SK-N-MC (cell line): Measurements from ENCODE around the gene CGNL1.

Experiments
- DNase-seq: peaks from one replicate; pipeline ENCODE4 v3.0.0-alpha.2; 2011; ENCODE audit warnings: low read depth, low spot score
- H3K27ac ChIP-seq: fragments of 200-600 bp; sonication (generic); 2 replicates; pipeline ENCODE4 v1.5.1; 2016; ENCODE audit warnings: mixed run types
- H3K36me3 ChIP-seq: fragments of 200-600 bp; sonication (generic); 2 replicates; pipeline ENCODE4 v1.6.1; 2017; ENCODE audit warnings: antibody characterized with exemption, low read length, mixed read lengths; ENCODE audit not compliant: insufficient read depth
- H3K4me3 ChIP-seq: fragments of 200-600 bp; sonication (generic); 2 replicates; pipeline ENCODE4 v1.5.1; 2016
- H3K9ac ChIP-seq: fragments of 200-600 bp; sonication (generic); 2 replicates; pipeline ENCODE4 v1.8.0; 2017; ENCODE audit warnings: mixed run types, mixed read lengths; ENCODE audit not compliant: insufficient read length
- H3K9me3 ChIP-seq: fragments of 200-600 bp; sonication (generic); 2 replicates; pipeline ENCODE4 v1.6.1; 2017; ENCODE audit warnings: low read depth, mild to moderate bottlenecking, antibody characterized with exemption, low read length, moderate library complexity, mixed read lengths
- EZH2 ChIP-seq: fragments of 200-600 bp; sonication (generic); IDR thresholded peaks from one replicate; pipeline ENCODE4 v1.6.1; 2017; ENCODE audit warnings: antibody characterized with exemption
- FOXP2 ChIP-seq: optimal IDR thresholded peaks from 2 replicates; pipeline ENCODE3; 2011; ENCODE audit warnings: mild to moderate bottlenecking, moderate library complexity; ENCODE audit not compliant: insufficient read depth; ENCODE audit errors: extremely low read length, control extremely low read depth
- POLR2AphosphoS5 ChIP-seq: IDR thresholded peaks from 2 replicates; pipeline ENCODE4 v1.6.1; 2012; ENCODE audit warnings: mild to moderate bottlenecking, low read depth, low read length, borderline replicate concordance

CGNL1 gene

DNA sequence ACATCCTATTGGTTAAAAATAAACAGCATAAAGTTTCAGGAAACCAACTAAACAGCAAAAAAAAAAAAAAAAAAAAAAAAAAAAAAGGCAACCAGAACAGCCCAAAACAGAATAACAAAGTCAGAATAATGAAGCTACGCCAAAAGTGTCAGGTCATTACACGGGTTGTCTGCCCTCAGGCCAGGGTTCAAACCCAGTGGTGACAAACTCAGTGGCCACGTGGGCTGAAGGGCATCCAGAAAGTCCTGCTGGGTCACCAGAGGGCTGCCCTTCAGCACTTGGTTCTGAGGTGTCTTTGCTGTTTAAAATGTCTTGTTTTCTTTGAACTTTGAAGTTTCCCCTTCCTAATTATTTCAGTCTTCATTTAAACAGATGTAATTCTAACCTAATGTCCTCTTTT is 61.3 kb downstream of the CGNL1 start:
- Histone ChIP-seq H3K4me3 (no peak overlapping the region), H3K36me3 (no peaks in the 10 kb centered on the region), H3K9ac (no peak overlapping the region), H3K27ac (no peak overlapping the region), H3K9me3 (no peaks in the 10 kb centered on the region)
- TF ChIP-seq POLR2AphosphoS5 = no peak
- no peak for TF ChIP-seq EZH2
- TF ChIP-seq FOXP2 = no peak
- DNase-seq = no peak

DNA sequence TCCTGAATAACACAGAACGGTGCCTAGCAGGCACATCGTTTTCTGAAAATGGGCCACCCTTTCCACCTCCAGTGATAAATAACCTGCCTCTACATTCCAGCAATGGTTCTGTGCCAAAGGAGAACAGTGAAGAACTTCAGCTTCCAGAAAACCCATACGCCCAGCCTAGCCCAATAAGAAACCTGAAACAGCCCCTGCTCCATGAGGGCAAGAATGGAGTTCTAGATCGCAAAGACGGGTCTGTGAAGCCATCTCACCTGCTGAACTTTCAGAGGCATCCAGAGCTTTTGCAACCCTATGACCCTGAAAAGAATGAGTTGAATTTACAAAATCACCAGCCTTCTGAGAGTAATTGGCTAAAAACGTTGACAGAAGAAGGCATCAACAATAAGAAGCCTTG is 61.9 kb downstream of the CGNL1 start:
- TF ChIP-seq POLR2AphosphoS5 (no peak), EZH2 (no peak), FOXP2 (no peak)
- no peak for DNase-seq
- no peak overlapping the region for H3K9ac ChIP-seq

DNA sequence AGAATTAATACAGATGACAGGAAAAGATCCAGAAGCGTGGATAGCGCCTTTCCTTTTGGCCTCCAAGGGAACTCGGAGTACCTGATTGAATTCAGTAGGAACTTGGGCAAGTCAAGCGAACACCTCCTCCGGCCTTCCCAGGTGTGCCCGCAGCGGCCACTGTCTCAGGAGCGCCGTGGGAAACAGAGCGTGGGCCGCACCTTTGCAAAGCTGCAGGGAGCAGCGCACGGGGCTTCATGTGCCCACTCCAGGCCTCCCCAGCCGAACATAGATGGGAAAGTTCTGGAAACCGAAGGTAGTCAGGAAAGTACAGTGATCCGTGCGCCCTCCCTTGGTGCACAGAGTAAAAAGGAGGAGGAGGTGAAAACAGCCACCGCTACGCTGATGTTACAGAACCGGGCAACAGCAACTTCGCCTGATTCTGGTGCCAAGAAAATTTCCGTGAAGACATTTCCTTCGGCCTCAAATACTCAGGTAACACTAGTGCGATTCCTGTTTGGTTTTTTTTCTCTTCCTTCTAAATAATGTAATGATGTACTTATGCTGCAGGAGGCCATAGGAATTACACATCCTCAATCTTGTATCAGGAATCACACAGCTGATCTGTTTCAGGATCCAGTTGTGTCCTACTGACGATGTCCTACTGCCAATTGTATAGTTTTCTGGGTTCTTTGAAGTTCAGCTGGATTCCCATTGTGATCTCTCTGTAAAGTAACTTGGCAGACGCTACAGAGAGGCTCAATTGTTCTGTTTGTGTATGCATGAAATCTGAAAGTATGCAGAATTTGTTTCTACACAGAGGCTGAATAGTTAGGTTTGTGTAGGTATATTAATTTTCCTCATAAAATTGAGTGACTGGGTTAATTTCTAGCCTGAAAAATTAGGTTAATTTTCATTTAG is 63.1 kb downstream of the CGNL1 start:
- no peak overlapping the region for H3K27ac ChIP-seq
- no peaks in the 10 kb centered on the region for H3K36me3 ChIP-seq
- no peak for TF ChIP-seq POLR2AphosphoS5
- no peak for TF ChIP-seq EZH2
- TF ChIP-seq FOXP2 = no peak
- H3K9ac ChIP-seq = no peak overlapping the region
- no peak overlapping the region for H3K4me3 ChIP-seq
- no peaks in the 10 kb centered on the region for H3K9me3 ChIP-seq
- no peak for DNase-seq

More for the DNA sequence above, 61.9 kb downstream of the CGNL1 start:
- H3K4me3 ChIP-seq = no peak overlapping the region
- H3K9me3 ChIP-seq = no peaks in the 10 kb centered on the region
- no peaks in the 10 kb centered on the region for H3K36me3 ChIP-seq
- no peak overlapping the region for H3K27ac ChIP-seq

DNA sequence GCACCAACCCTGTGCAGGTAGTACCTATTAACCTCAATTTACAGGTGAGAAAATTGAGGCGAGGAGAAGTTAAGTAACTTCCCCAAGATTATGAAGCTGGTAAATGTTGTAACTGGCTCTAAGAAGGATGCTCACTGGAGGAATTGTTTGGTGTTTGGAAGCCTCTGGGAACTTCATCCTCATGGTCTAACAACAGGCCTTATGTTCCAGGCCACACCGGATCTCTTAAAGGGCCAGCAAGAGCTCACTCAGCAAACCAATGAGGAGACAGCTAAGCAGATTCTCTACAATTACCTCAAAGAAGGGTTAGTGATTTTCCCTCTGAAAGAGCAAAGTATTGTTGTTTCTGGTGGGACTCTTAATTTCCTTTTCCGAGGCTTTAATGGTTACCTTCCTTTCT is 63.9 kb downstream of the CGNL1 start:
- H3K4me3 ChIP-seq = no peak overlapping the region
- no peak overlapping the region for H3K9ac ChIP-seq
- H3K36me3 ChIP-seq = no peaks in the 10 kb centered on the region
- no peaks in the 10 kb centered on the region for H3K9me3 ChIP-seq
- TF ChIP-seq EZH2 (no peak), POLR2AphosphoS5 (no peak), FOXP2 (no peak)
- H3K27ac ChIP-seq = no peak overlapping the region
- no peak for DNase-seq

DNA sequence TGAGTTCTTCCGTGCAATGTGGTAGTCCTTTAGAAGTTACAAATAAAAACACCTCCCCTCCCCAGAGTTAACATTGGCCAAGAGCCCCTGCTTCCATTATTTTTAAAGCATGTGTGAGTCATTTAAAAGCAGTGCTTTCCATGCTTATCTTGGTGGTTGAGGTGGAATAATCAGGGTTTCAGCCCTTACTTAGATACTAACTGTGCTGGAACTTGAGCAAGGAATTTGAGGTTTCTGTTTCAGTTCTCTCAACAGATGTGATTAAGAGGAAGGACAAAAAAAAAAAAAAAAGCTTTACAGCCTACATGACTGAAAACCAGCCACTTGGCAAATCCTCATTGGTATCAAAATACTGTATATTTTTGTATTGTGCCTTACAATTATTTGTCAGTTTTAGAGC is 64.5 kb downstream of the CGNL1 start:
- DNase-seq = no peak
- no peak overlapping the region for H3K27ac ChIP-seq
- TF ChIP-seq FOXP2 (no peak), EZH2 (no peak), POLR2AphosphoS5 (no peak)
- no peak overlapping the region for H3K9ac ChIP-seq
- H3K36me3 ChIP-seq = no peaks in the 10 kb centered on the region
- no peak overlapping the region for H3K4me3 ChIP-seq
- H3K9me3 ChIP-seq = no peaks in the 10 kb centered on the region

DNA sequence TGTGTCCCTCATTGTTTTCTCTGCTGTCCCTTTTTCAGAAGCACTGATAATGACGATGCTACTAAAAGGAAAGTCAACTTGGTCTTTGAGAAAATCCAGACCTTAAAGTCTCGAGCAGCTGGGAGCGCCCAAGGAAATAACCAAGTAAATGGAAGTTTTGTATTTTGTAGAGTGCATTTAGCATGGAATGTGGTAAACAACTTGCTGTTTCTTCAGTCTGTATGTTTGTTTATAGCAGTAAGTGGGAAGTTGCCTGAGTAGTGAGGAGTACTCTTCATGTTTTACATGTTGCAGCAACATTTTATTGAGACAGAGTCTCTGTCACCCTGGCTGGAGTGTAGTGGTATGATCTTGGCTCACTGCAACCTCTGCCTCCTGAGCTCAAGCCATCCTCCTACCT is 66.0 kb downstream of the CGNL1 start:
- TF ChIP-seq EZH2 = no peak
- no peak for TF ChIP-seq FOXP2
- TF ChIP-seq POLR2AphosphoS5 = no peak
- Histone ChIP-seq H3K27ac (no peak overlapping the region), H3K9ac (no peak overlapping the region), H3K36me3 (no peaks in the 10 kb centered on the region), H3K4me3 (no peak overlapping the region), H3K9me3 (no peaks in the 10 kb centered on the region)
- DNase-seq = no peak

DNA sequence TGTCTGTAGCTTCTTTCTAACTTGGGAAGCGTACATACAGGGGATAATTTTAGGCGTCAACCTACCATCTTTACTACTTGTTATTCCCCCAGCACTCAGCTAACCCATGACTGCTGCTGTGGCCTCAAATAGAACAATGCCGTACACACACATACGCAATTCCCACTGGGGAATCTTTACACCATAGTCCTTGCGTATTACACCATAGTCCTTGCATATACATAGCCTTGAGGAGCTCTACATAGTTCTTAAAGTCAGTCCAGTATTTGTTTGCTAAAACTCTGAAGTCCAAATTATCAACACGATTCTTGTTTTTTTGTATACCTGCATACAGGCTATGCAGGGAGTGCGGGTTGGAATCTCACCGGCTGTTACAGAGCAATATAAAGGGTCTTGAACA is 67.2 kb downstream of the CGNL1 start:
- Histone ChIP-seq H3K4me3 (no peak overlapping the region), H3K36me3 (no peaks in the 10 kb centered on the region), H3K9me3 (no peaks in the 10 kb centered on the region), H3K9ac (no peak overlapping the region), H3K27ac (no peak overlapping the region)
- no peak for DNase-seq
- TF ChIP-seq FOXP2 = no peak
- no peak for TF ChIP-seq EZH2
- TF ChIP-seq POLR2AphosphoS5 = no peak

DNA sequence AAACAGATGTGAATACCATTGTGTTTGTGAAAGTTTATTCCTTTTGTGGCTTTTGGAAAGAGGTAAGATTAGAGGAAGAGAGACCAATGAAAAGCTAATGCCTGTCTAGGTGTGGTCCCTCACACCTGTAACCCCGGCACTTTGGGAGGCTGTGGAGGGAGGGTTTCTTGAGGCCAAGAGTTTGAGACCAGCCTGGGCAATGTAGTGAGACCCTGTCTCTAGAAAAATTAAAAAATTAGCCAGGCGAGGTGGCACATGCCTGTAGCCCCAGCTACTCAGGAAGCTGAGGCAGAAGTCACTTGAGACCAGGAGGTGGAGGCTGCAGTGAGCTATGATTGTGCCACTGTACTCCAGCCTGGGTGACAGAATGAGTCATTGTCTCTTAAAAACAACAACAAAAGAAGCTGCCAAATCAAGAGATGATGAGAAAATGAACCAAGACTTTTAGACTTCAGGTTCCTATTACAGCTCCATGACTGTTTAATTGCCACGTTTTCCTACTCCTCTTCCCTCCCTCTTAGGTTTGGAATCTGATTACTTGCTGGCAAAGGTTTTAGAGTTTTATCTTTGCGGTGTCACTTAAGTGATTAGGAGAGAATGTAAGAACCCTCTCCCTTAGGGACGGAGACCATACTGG is 68.7 kb downstream of the CGNL1 start:
- TF ChIP-seq EZH2 (no peak), POLR2AphosphoS5 (no peak), FOXP2 (no peak)
- DNase-seq = no peak
- no peaks in the 10 kb centered on the region for H3K9me3 ChIP-seq
- peak overlapping the region; percentile 57 for H3K27ac ChIP-seq
- H3K36me3 ChIP-seq = no peaks in the 10 kb centered on the region
- H3K4me3 ChIP-seq = no peak overlapping the region
- no peak overlapping the region for H3K9ac ChIP-seq
